Measurements from ENCODE around the gene UNKL.

Gene UNKL

DNA sequence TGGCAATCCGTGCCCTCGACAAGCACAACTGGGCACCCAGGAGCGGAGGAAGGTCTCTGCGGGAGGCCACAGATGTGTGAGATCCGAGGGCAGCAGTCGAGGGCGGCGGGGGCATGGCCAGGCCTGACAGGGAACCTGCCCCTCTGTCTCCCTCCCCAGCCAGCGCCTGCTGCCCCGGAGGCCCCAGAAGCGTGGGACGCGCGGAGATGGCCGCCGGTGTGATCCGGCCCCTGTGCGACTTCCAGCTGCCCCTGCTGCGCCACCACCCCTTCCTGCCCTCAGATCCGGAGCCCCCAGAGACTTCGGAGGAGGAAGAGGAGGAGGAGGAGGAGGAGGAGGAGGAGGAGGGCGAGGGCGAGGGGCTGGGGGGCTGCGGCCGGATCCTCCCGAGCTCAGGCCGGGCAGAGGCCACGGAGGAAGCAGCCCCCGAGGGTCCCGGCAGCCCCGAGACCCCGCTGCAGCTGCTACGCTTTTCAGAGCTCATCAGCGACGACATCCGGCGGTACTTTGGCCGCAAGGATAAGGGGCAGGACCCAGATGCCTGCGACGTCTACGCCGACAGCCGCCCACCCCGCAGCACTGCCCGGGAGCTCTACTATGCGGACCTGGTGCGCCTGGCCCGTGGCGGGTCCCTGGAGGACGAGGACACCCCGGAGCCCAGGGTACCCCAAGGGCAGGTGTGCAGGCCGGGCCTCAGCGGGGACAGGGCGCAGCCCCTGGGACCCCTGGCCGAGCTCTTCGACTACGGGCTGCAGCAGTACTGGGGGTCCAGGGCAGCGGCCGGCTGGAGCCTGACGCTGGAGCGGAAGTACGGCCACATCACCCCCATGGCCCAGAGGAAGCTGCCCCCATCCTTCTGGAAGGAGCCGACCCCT is 18.1 kb upstream of the UNKL start:
- in situ Hi-C loops (cut with HindIII; ENCODE audit: low sequenced_read_pairs), result loop anchor here (10.0 kb wide), 1 partner anchor 52 kb away; the partner anchor contains the start of gene PTX4

DNA sequence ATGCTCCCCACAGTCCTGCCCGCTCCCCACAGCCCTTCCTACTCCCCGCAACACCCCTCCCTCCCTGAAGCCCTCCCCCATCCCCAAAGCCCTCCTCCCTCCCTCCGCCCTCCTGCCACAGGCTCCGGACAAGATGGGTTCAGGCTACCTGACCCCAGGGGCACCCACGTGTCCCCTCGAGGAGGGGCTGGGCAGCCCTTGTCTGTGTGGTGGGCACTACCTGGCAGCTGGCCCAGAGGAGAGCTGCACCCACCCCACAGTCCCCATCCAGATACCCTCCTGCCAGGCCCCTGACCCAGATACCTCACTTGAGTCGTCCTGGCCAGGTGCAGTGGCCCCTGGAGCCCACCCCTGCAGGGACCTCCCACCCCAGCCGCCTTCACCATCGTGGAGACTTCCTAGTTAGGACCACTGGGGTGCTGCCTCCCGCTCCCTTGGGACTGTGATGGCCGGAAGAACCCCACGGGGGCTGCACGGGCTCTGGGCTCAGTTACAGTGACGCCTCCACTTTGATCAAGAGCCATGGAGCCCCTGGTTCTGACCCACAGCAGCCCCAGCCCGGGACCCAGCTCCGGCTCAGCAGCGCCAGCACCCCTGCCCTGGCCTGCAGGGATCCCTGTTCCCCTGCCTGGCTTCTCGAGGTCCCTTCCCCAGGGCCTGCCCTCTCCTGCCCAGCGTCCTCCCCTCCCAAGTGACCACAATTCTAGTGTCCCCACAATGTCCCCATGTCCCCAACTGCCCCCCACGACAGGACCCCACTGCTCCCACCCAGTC is 17.2 kb upstream of the UNKL start:
- in situ Hi-C loops (cut with HindIII; ENCODE audit: low sequenced_read_pairs), result loop anchor here (10.0 kb wide), 1 partner anchor 53 kb away; the partner anchor contains the start of gene PTX4

DNA sequence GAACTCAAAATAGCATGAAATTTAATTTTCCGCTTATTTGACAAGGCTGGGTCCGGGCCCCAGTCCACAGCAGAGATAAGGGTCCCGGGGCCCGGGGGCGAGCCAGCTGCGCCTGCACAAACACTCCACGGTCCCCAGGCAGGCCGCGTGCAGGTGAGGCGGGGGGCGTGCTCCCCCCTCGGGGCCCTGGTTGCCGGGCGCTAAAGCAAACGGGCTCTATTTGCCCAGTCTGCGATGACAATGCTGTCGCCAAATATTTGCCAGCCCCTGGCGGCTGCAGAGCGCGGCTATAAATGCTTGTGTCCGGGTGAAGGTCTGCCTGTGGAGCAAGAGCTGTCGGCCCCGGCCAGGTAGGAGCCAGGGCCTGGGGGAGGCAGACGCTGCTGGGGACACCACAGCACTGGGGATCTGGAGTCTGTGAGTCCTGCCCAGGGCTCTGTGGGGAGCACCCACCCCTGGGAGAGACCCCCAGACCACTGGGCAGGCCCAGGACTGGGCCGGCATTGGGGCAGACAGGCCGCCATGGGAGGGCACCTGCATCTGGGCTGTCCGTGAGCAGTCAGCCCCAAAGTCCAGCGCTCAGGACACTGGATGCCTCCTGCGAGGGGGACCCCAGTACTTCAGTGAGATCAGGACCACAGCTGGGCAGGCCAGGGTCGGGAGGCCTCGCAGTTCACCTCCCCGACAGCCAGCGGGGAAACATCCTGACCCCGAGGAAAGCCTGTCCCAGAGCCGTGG is 16.4 kb upstream of the UNKL start, which contains the start of gene PERCC1:
Gene PERCC1 (plus strand): TSS at position 320 of the 738 bp plus-strand sequence. CDS start 1,516 bp downstream, outside the sequence.
- in situ Hi-C loops (cut with HindIII; ENCODE audit: low sequenced_read_pairs), result loop anchor here (10.0 kb wide), 1 partner anchor 54 kb away; the partner anchor contains the start of gene PTX4

DNA sequence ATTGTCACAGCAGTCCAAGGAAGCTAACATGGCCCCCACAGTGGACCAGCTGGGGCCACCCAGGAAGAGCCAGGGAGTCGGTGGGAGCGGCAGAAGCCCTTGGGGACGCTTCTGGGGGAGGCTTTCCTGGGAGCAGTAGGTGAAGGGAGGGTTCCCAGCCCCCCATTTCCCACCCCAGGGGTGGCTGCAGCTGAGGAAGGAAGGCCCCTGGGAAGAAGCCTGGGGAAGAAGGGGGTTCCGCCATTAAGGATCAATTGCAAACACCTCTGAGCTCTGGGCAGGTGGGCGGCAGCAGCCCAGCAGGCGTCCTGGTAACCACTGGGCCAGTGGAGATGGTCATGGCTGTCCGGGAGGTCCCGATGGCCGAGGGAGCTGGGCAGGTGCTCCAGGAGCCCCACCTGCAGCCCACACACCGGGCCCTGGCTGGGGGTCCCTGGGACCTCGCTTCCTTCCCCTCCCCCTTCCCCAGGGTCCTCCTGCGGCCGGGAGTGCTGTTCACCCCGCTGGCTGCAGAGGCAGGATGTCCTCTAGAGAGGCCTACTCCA is 15.8 kb upstream of the UNKL start:
- in situ Hi-C loops (cut with HindIII; ENCODE audit: low sequenced_read_pairs), result loop anchor here (10.0 kb wide), 1 partner anchor 55 kb away; the partner anchor contains the start of gene PTX4

GRCh38 chr16:1429631-1430030 is 15.1 kb upstream of the UNKL start:
- in situ Hi-C loops (cut with HindIII; ENCODE audit: low sequenced_read_pairs), result loop anchor here (10.0 kb wide), 1 partner anchor 55 kb away; the partner anchor contains the start of gene PTX4

- in situ Hi-C loops (cut with HindIII; ENCODE audit: low sequenced_read_pairs), result no loop called here
Observed at GRCh38 chr16:1429012-1429411, 14.5 kb upstream of the UNKL start.

DNA sequence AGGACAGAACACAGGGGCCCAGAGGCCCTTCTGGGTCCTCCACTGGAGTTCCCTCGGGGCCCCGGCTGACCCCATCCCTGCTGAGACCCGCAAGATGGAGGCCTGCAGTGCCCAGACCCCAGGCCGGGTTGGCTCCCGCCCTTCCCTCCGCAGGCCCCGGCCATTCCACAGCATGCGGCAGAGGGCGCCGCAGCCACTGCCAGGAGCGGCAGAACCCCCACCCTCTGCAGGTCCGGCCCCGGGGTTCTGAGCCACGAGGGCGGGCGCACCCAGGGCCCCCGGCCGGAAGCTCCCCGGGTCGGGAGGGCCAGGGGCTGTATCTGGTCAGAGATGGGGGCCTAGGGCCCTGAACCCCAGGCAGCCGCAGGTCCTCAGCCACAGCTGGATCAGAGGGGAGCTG is 14.0 kb upstream of the UNKL start:
- in situ Hi-C loops (cut with HindIII; ENCODE audit: low sequenced_read_pairs), result no loop called here

GRCh38 chr16:1427473-1428461 is 13.3 kb upstream of the UNKL start:
- in situ Hi-C loops (cut with HindIII; ENCODE audit: low sequenced_read_pairs), result no loop called here

- in situ Hi-C loops (cut with HindIII; ENCODE audit: low sequenced_read_pairs), result no loop called here
Observed at GRCh38 chr16:1426734-1427471, 12.4 kb upstream of the UNKL start.

GRCh38 chr16:1425616-1426370 is 11.3 kb upstream of the UNKL start:
- in situ Hi-C loops (cut with HindIII; ENCODE audit: low sequenced_read_pairs), result no loop called here

- in situ Hi-C loops (cut with HindIII; ENCODE audit: low sequenced_read_pairs), result no loop called here
Observed at GRCh38 chr16:1424028-1424427, 9.5 kb upstream of the UNKL start.

GRCh38 chr16:1422076-1422475 is 7.6 kb upstream of the UNKL start:
- in situ Hi-C loops (cut with HindIII; ENCODE audit: low sequenced_read_pairs), result no loop called here

DNA sequence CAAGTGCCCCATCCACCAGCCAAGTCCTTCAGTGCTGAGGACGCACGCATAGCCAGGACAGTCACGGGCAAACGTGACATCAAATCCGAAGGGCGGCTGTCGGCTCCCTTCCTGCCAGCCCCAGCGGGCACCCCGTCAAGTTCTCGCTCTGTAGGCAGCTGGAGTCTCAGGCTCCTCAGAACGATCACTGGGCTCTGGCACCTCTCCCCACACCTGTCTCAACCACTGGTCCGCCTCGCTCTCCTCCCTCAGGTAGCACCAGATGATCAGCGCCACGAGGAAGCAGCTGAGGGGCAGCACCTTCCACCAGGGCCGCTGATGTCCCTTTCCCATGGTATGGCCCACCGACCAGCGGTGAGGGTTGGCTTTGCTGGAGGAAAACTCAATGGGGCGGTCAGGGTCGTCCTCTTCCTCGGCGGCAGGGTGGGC is 5.6 kb upstream of the UNKL start:
- in situ Hi-C loops (cut with HindIII; ENCODE audit: low sequenced_read_pairs), result no loop called here

DNA sequence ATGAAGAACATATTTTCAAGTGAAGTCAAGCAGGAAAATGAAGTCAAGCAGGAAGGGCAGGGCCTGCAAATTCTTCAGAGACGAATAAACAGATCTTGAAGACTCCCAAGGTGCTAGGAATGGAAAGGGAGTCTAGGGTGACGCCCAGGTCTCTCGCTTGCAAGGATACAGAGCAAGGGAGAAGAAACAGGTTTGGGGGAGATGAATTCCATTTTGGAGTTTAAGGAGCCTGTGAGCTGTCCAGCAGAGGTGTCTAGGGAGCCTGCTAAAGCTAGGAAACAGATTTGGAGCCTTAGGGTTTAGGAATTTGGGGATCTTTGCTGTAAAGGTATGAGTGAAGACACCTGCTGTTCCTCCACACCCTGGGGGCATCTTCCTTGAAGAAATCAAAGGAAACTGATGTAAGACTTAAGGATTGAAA is 2.0 kb upstream of the UNKL start:
- in situ Hi-C loops (cut with HindIII; ENCODE audit: low sequenced_read_pairs), result no loop called here

DNA sequence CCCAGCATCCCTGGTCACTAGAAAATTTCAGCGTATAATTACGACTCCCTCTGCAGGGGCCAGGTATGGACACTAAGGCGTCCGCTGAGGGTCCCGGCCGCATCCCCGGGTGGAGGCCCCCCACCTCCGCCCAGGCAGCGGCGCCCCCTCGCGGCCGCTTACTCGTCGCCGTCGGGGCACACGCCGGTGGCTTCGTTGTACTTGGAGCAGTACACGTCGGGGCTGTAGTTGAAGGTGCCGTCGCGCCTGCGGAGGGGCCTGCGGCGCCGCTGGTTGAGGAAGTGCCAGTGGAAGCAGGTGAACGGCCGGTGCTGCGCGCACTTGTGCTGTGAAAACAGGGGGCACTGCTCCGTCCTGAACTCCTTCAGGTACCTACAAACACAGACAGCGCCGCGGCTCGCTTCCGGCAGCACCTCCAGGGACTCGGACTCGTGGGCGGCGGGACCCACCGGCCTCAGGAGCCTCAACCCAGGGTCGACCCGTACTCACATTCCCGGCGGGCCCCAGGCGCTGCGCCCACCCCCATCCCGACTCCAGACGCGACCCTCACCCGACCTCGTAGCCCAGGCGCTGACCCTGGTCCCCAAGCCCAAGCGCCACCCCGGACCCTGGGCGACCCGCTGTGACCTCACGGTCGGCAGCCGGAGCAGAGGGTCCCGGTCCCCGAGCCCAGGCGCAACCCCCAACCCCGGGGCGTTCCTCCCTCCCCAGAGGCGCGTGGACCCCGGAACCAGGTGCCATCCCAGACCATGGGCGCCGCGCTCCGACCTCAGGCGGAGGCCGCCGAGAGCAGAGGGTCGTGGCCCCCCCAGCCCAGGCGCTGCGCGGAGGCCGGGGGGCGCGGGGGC is 596 bp downstream of the UNKL start:
- in situ Hi-C loops (cut with HindIII; ENCODE audit: low sequenced_read_pairs), result no loop called here

- in situ Hi-C loops (cut with HindIII; ENCODE audit: low sequenced_read_pairs), result no loop called here
Observed at GRCh38 chr16:1412847-1413246, 1.7 kb downstream of the UNKL start.

All from endothelial cell of hepatic sinusoid (primary cell).